GM18505 (cell line): ENCODE results near the gene CTTN.

Experiments used
- ATAC-seq: cut with Tn5 transposase; IDR thresholded peaks from one replicate; pipeline ENCODE4 v1.9.1; 2021; ENCODE audit not compliant: unreplicated experiment
- POLR2A ChIP-seq: IDR thresholded peaks from 4 replicates; pipeline ENCODE4 v1.6.1; 2011; ENCODE audit warnings: borderline replicate concordance; ENCODE audit not compliant: insufficient read depth, insufficient read length; ENCODE audit errors: extremely low read depth

CTTN gene

GRCh38 chr11:70419307-70420007 lies 21.1 kb downstream of the CTTN start:
- no peak for ATAC-seq
- TF ChIP-seq POLR2A, result no peak

DNA sequence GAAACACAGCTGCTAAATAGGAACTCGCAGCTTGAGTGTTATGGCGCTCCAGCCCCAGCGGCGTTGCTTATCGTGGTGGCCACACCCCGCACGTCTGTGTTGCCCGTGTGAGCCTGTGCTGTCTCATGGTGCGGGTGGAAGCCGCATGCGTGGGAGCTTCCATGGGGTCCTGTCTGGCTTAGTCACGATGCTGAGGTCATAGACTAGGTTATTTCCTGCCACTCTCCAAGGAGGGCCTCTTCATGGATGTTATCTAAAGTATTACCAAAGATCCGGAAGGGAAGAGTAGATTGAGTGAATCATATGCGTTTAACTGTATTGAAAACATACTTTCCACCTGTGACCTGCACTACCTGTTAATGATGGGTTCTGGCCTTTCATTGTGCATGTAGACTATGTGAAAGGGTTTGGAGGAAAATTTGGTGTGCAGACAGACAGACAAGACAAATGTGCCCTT lies 21.7 kb downstream of the CTTN start:
- no peak for TF ChIP-seq POLR2A
- ATAC-seq, result no peak

- no peak for ATAC-seq
- TF ChIP-seq POLR2A, result no peak
These were observed 22.2 kb downstream of the CTTN start for GRCh38 chr11:70420496-70420895.

- no peak for ATAC-seq
- no peak for TF ChIP-seq POLR2A
These were observed 22.8 kb downstream of the CTTN start for GRCh38 chr11:70421123-70421522.

- ATAC-seq, result no peak
- no peak for TF ChIP-seq POLR2A
These were observed 24.6 kb downstream of the CTTN start for GRCh38 chr11:70422692-70423522.

DNA sequence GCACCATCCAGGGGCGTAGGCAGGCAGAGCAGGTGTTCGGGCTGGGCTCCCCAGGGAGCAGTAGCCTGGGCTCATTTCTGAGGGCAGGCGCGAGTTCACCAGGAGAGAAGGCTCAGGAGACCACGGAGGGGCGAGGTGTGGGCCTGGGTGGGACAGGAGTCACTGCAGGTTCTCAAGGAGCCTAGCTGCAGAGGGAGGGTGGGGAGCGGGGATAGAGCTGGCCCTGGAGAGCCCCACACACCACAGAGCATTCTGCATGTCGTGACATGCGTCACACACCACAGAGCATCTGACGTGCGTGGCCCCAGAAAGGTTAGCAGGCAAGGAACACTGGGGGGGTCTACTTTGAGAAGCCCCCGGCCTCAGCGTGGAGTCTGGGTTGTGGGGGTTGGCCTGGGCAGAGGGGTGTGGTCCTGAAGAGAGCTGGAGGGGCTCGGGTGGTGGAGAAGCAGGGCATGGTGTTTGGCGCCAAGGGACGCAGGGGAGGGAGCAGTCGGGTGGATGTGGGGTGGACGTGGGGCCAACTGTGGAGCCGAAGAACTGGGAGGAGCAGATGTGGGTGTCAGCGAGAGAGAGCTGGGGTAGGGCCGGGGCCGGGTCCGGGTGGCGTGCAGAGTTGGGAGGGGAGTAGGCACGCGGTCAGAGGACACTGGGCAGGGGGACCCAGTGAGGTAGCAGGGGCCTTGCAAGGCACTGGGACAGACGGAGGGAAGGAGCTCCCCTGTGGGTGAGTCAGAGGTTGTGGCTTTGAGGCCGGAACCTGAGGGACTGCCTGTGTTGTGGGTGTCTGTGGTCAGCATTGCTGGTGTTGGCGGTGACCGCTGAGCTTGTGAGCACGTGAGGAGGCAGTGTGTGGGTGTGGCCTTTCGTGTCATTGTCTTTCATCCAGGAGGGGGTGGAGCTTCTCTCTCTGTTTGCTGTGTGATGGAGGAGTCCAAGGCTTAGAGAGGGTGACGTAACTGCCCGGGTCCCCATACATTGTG lies 25.5 kb downstream of the CTTN start:
- TF ChIP-seq POLR2A, result no peak
- ATAC-seq, result no peak

GRCh38 chr11:70424765-70425344 lies 26.5 kb downstream of the CTTN start:
- no peak for ATAC-seq

DNA sequence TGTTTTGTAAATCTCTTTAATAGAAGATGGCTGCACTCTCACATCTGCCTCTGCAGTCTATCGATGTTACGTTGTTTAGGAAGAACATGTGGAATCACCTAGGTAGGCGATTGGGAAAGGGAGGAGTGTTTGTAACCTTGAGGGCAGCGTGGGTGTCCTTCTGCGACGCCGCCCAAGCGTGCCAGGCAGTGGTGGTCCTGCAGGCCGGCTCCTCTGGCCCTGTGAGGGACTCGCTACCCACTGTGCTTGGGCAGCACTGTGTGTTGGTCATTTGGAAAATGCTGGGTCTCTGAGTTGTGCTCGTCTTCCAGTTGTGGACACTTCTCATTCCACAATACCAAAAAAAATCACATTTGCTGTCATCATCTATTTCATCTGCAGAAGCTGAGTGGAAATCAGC lies 29.1 kb downstream of the CTTN start:
- ATAC-seq, result no peak
- TF ChIP-seq POLR2A, result no peak

More at GRCh38 chr11:70424765-70425344, 26.5 kb downstream of the CTTN start:
- no peak for TF ChIP-seq POLR2A

GRCh38 chr11:70428701-70429427 lies 30.5 kb downstream of the CTTN start:
- TF ChIP-seq POLR2A, result no peak
- ATAC-seq, result no peak

GRCh38 chr11:70429428-70429705 lies 31.0 kb downstream of the CTTN start:
- TF ChIP-seq POLR2A, result no peak
- no peak for ATAC-seq

DNA sequence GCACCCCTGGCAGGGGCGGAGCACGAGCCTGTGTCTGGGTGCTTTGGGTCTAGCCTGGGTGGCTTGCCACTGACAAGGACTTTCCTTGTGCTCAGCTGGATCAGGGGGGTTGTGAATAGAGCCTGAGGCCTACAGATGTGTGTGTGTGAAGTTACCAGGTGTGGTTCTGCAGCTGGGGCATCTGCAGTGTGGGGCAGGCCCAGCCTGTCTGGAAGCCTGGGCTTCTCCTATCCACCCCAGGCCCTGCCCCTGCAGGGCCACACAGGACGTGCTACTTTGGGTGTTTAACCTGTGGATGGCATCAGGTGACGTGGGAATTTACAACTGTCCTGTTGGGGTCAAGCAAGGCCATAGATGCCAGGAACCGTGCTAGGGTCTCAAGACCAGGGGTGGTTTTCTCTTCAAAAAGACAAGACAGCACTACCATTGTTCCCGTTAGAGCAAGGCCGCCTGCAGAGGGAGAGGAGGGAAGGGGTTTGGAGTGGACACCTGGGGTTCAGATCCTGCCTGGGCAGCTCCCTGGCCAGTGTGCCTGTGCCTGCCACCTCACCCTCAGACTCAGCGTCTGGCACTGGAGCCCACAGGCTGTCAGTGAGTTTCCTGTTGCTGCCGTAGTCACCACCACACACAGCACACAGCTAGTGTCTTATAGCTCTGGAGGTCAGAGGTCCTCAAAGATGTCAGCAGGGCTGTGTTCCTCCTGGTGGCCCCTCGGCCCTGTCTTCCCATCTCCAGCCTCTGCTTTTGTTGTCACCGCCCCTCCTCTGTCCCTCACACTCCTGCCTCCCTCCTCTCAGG lies 31.6 kb downstream of the CTTN start:
- no peak for ATAC-seq
- TF ChIP-seq POLR2A, result no peak
